AG09309 (cell line): ENCODE measurements around the gene TBC1D22A.

ENCODE experiments used
- DNase-seq: peaks from one replicate; pipeline ENCODE4 v3.0.0-alpha.2; 2010; ENCODE audit warnings: low read depth
- H3K4me3 ChIP-seq: 2 replicates; pipeline ENCODE4 v1.5.1; 2011; ENCODE audit warnings: mild to moderate bottlenecking, low read depth, low read length, moderate library complexity; ENCODE audit not compliant: control insufficient read depth
- CTCF ChIP-seq: IDR thresholded peaks from 2 replicates; pipeline ENCODE4 v1.5.1; 2011; ENCODE audit warnings: mild to moderate bottlenecking, low read depth, low read length, inconsistent platforms; ENCODE audit not compliant: insufficient read depth, control insufficient read depth; ENCODE audit errors: missing control alignments

The TBC1D22A gene

GRCh38 chr22:47144076-47144765 is 381.8 kb downstream of the TBC1D22A start:
- no peak overlapping the region for H3K4me3 ChIP-seq
- DNase-seq = no peak
- no peak for TF ChIP-seq CTCF

GRCh38 chr22:47144791-47145425 is 382.5 kb downstream of the TBC1D22A start:
- no peak overlapping the region for H3K4me3 ChIP-seq
- DNase-seq = no peak
- TF ChIP-seq CTCF = no peak

GRCh38 chr22:47145883-47146282 is 383.4 kb downstream of the TBC1D22A start:
- DNase-seq = no peak
- H3K4me3 ChIP-seq = no peak overlapping the region
- no peak for TF ChIP-seq CTCF

- H3K4me3 ChIP-seq = no peak overlapping the region
- no peak for TF ChIP-seq CTCF
- no peak for DNase-seq
Observed at GRCh38 chr22:47146391-47146790, 383.9 kb downstream of the TBC1D22A start.

- TF ChIP-seq CTCF = no peak
- DNase-seq = no peak
Observed at GRCh38 chr22:47146941-47147340, 384.5 kb downstream of the TBC1D22A start.

GRCh38 chr22:47147572-47147971 is 385.1 kb downstream of the TBC1D22A start:
- H3K4me3 ChIP-seq = no peak overlapping the region
- TF ChIP-seq CTCF = no peak
- no peak for DNase-seq

More at GRCh38 chr22:47146941-47147340, 384.5 kb downstream of the TBC1D22A start:
- H3K4me3 ChIP-seq = no peak overlapping the region
